Left lung (tissue), 10 donors: ENCODE data around the gene YIF1A. TPM values are rescaled to one million over a fixed set of nuclear protein-coding genes. Genes with fewer than 3 reads are reported as not detected.
"Not testable (repeated sequence)": the region's sequence is repeated elsewhere in the genome, so short reads cannot be mapped to it uniquely, and the experiment has no call there.

Source experiments
- ATAC-seq: fragments of 200-7000 bp; cut with Tn5 transposase; one replicate; pipeline ENCODE4 v1.9.1; 2020; ENCODE audit warnings: moderate library complexity
- DNase-seq, 4 donors: peaks; one replicate each; pipeline ENCODE4 v3.0.0-alpha.2; 2013 to 2020
- H3K27ac ChIP-seq, 2 donors: fragments of 200-600 bp; sonication (generic) in 1 of 2; one replicate each; pipeline versions ENCODE4 v1.5.0 to v1.8.0; 2020 to 2021
- H3K27me3 ChIP-seq, 2 donors: fragments of 200-600 bp; sonication (generic) in 1 of 2; one replicate each; pipeline versions ENCODE4 v1.5.0 to v1.8.0; 2020 to 2021
- H3K36me3 ChIP-seq, 2 donors: fragments of 200-600 bp; sonication (generic) in 1 of 2; one replicate each; pipeline versions ENCODE4 v1.5.0 to v1.8.0; 2020 to 2021
- H3K4me1 ChIP-seq, 2 donors: fragments of 200-600 bp; one replicate each; pipeline ENCODE4 v1.8.0; 2021
- H3K4me3 ChIP-seq, 2 donors: fragments of 200-600 bp; sonication (generic) in 1 of 2; one replicate each; pipeline versions ENCODE4 v1.5.0 to v1.8.0; 2020 to 2021; ENCODE audit warnings: mild to moderate bottlenecking in 1 of 2
- H3K9me3 ChIP-seq, 2 donors: fragments of 200-600 bp; sonication (generic) in 1 of 2; one replicate each; pipeline versions ENCODE4 v1.5.0 to v1.8.0; 2020 to 2021
- CTCF ChIP-seq, 2 donors: fragments of 200-600 bp; sonication (generic) in 1 of 2; IDR thresholded peaks; one replicate each; pipeline versions ENCODE4 v1.5.0 to v1.8.0; 2021; ENCODE audit warnings: antibody characterized with exemption in 2 of 2
- intact Hi-C, 2 donors: fragments of 100-400 bp; cut with DNase I; formaldehyde crosslinking; loops; one replicate each; pipeline versions ENCODE4 v1.11.2 to v1.14.2; 2022
- polyA plus RNA-seq, 6 donors: library from polyadenylated mRNA; unstranded; fragments of 120-200 nt; gene quantifications; one replicate each; pipeline ENCODE4 v1.2.1, GENCODE V29; 2013; ENCODE audit not compliant: insufficient read length in 6 of 6
- total RNA-seq, 2 donors: library from RNA; stranded (reverse); fragmentation: NEBNext Ultra II Directional; extraction: Animal tissue kit (Norgen Biotek cat#: 25700); gene quantifications; one replicate each; pipeline ENCODE4 v1.2.1, GENCODE V29; 2021
- donor health status: DM: no; HTN: yes; CAD: no.
- donor health status: DM: no; HTN: no; CAD: no.

Gene YIF1A
- total and polyA plus RNA-seq, 8 donors: 32.9 to 118 (median 45.9) TPM

DNA sequence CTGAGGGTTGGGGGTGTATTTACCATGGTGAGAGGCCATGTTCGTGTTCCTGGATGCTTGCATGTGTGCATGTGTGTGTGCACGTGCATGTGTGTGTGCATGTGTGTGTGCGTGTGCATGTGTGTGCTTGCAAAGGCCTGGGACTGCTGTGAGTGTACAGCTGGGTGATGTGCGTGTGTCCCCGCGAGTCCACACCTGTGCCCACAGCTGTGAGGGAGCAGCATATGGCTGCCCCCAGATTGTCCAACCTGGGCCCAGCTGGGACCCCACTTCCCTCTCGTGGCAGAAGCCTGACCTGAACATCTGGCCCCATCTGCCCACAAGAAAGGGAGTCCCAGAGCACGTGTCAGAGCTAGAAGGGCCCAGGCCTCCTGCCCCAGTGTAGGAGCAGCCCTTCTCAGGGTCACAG lies 36.3 kb upstream of the YIF1A start:
- H3K9me3 ChIP-seq: no peaks in the 10 kb centered on the region
- no peaks in the 10 kb centered on the region for H3K36me3 ChIP-seq
- DNase-seq (peak in 1 of 4 donors; percentile 50), ATAC-seq (no peak)
- no peak overlapping the region for H3K4me3 ChIP-seq
- no peak overlapping the region for H3K27ac ChIP-seq
- no peak for TF ChIP-seq CTCF (IDR thresholded peaks at IDR 0.05)
- H3K4me1 ChIP-seq: peaks cover 17 to 31% of the 10 kb centered on the region in 2 donors
- H3K27me3 ChIP-seq: no peaks in the 10 kb centered on the region
- intact Hi-C loops: no loop called here

DNA sequence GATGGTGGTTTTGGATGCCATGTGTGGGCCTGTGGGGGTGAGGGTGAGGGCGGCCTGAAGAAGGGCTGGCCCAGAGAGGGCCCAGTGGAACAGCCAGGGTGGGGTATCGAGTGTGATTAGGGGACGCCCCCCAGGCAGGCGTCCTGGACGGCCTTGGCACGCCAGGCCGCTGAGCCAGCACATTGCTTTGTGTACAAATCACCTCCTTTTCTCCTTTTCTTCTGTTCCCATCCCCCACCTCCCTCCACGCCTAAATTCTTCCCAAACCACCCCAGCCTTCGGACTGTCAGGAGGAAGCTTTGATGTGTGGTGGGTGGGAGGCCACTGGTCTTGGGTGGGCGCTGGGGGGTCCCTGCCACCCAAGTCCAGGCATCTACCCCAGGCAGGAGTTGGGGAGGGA lies 35.7 kb upstream of the YIF1A start:
- Histone ChIP-seq H3K27ac (peak overlapping the region in 1 of 2 donors; percentile 4), H3K36me3 (no peaks in the 10 kb centered on the region), H3K27me3 (no peaks in the 10 kb centered on the region), H3K9me3 (no peaks in the 10 kb centered on the region), H3K4me3 (no peak overlapping the region), H3K4me1 (peaks cover 17 to 31% of the 10 kb centered on the region in 2 donors)
- DNase-seq (peak in 1 of 4 donors; percentile 57), ATAC-seq (no peak)
- intact Hi-C loops: no loop called here
- TF ChIP-seq CTCF (IDR thresholded peaks at IDR 0.05): no peak

DNA sequence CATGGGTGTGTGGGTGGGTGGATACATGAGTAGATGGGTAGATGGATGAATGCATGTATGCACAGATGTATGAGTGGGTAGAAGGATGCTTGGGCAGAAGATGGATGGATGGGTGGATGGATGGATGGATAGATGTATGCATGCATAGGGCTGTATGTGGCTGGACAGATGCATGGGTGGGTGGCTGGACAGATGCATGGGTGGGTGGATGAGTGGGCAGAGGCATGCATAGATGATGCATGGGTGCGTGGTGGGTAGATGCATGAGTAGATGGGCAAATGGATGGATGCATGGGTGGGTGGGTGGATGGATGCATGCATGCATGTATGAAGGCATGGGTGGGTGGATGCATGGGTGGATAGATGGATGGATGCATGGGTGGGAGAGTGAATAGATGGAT lies 34.7 kb upstream of the YIF1A start:
- no peaks in the 10 kb centered on the region for H3K27me3 ChIP-seq
- ATAC-seq (no peak), DNase-seq (peak in 1 of 4 donors; percentile 3)
- H3K9me3 ChIP-seq: no peaks in the 10 kb centered on the region
- no peak overlapping the region for H3K4me3 ChIP-seq
- no peak overlapping the region for H3K27ac ChIP-seq
- H3K4me1 ChIP-seq: peaks cover 17 to 32% of the 10 kb centered on the region in 2 donors
- no peak for TF ChIP-seq CTCF (IDR thresholded peaks at IDR 0.05)
- intact Hi-C loops: no loop called here
- no peaks in the 10 kb centered on the region for H3K36me3 ChIP-seq

DNA sequence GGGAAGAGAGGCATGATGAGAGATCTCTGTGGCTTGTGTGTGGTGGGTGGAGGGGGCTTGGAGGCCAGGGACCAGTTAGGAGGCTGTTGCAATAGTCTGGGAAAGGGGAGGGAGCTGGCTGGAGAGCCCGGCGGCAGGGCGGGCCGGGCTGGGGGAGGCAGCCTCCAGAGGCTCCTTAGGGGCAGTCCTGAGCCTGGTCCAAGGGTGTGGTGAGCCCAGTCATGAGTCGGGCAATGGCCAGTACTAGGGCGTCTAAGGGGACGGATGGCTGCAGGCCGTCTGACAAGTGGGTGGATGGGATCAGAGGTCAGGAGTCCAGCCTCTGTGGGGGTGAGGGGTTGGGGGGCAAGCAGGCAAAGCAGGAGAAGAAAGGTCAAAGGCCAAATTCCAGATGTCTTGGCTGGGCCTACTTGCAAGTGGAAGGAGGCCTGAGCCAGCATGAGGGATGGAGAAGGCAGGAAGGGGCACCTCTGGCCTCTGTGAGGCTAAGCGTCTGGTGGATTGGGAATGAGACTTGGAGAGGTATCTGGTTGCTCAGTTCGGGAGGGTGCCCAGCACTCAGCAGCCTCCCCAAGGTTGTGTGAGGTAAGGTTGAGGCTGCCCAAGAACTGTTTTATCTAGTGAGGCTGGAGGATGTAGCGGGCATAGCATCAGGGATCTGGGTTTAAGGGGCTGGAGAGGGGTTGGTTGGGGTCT lies 33.9 kb upstream of the YIF1A start:
- peaks cover 15 to 32% of the 10 kb centered on the region in 2 donors for H3K4me1 ChIP-seq
- H3K36me3 ChIP-seq: no peaks in the 10 kb centered on the region
- DNase-seq (peak in 1 of 4 donors; percentile 59), ATAC-seq (peak; percentile 22)
- H3K9me3 ChIP-seq: no peaks in the 10 kb centered on the region
- intact Hi-C loops: no loop called here
- H3K27me3 ChIP-seq: no peaks in the 10 kb centered on the region
- no peak overlapping the region for H3K27ac ChIP-seq
- TF ChIP-seq CTCF (IDR thresholded peaks at IDR 0.05): no peak
- no peak overlapping the region for H3K4me3 ChIP-seq

DNA sequence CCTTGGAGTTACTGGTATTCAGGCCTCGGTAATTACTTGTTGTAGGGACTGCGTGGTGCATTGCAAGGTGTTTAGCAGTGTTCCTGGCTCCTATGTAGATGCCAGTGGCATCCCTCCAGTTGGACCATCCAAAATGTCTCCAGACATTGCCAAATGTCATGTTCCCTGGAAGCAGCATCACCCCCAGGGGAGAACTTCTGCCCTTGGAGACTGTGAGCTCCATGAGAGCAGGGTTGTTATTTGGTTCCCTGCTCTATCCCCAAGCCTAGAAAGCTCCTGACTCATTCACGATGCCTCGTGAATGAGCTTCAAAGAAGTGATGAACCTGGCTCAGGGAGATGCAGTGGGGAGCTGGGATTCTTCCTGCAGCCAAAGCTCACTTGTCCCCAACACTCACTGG lies 32.7 kb upstream of the YIF1A start:
- ATAC-seq: no peak
- peaks cover 18 to 35% of the 10 kb centered on the region in 2 donors for H3K4me1 ChIP-seq
- no peak overlapping the region for H3K27ac ChIP-seq
- DNase-seq: no peak
- no peaks in the 10 kb centered on the region for H3K9me3 ChIP-seq
- no peak overlapping the region for H3K4me3 ChIP-seq
- H3K27me3 ChIP-seq: peaks cover 0 to 8% of the 10 kb centered on the region in 2 donors
- H3K36me3 ChIP-seq: no peaks in the 10 kb centered on the region
- no peak for TF ChIP-seq CTCF (IDR thresholded peaks at IDR 0.05)
- intact Hi-C loops: no loop called here

DNA sequence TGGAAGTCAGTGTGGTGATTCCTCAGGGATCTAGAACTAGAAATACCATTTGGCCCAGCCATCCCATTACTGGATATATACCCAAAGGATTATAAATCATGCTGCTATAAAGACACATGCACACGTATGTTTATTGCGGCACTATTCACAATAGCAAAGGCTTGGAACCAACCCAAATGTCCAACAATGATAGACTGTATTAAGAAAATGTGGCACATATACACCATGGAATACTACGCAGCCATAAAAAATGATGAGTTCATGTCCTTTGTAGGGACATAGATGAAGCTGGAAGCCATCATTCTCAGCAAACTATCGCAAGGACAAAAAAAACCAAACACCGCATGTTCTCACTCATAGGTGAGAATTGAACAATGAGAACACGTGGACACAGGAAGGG lies 31.8 kb upstream of the YIF1A start:
- DNase-seq, H3K27ac ChIP-seq, H3K36me3 ChIP-seq, ATAC-seq, intact Hi-C loops, H3K4me3 ChIP-seq, H3K9me3 ChIP-seq: not testable (repeated sequence)
- H3K4me1 ChIP-seq: peaks cover 14 to 34% of the 10 kb centered on the region in 2 donors
- H3K27me3 ChIP-seq: peaks cover 0 to 17% of the 10 kb centered on the region in 2 donors

DNA sequence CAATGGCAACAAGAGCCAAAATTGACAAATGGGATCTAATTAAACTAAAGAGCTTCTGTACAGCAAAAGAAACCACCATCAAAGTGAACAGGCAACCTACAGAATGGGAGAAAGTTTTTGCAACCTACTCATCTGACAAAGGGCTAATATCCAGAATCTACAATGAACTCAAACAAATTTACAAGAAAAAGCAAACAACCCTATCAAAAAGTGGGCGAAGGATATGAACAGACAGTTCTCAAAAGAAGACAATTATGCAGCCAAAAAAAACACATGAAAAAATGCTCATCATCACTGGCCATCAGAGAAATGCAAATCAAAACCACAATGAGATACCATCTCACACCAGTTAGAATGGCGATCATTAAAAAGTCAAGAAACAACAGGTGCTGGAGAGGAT lies 31.3 kb upstream of the YIF1A start:
- H3K9me3 ChIP-seq: not testable (repeated sequence)

More for the DNA sequence above, 31.3 kb upstream of the YIF1A start:
- peaks cover 0 to 21% of the 10 kb centered on the region in 2 donors for H3K27me3 ChIP-seq
- H3K27ac ChIP-seq, H3K36me3 ChIP-seq, H3K4me3 ChIP-seq, ATAC-seq, DNase-seq, intact Hi-C loops: not testable (repeated sequence)
- H3K4me1 ChIP-seq: peaks cover 14 to 29% of the 10 kb centered on the region in 2 donors
